H7 (cell line): ENCODE results near the gene CYBRD1. TPM values are rescaled to one million over a fixed set of nuclear protein-coding genes. Genes with fewer than 3 reads are reported as not detected.
A peak's percentile ranks its signal among the peaks of the same experiment; 100 is the strongest.

Experiments
- DNase-seq: peaks from one replicate; pipeline ENCODE4 v3.0.0; 2012
- H3K27me3 ChIP-seq: 2 replicates; pipeline ENCODE4 v1.6.0; 2011; ENCODE audit warnings: mild to moderate bottlenecking, low read length; ENCODE audit not compliant: control insufficient read depth, insufficient read depth
- H3K36me3 ChIP-seq: replicated peaks from 2 replicates; pipeline ENCODE4 v1.5.1; 2011; ENCODE audit warnings: low read length; ENCODE audit not compliant: control insufficient read depth, insufficient read depth
- H3K4me3 ChIP-seq: 2 replicates; pipeline ENCODE4 v1.5.1; 2011; ENCODE audit warnings: low read depth, mild to moderate bottlenecking, control low read depth, low read length, moderate library complexity; ENCODE audit not compliant: insufficient read depth
- total RNA-seq: library from RNA; depleted of rRNA; stranded (reverse); fragments of >200 nt; shearing (Covaris generic); gene quantifications from 2 replicates; pipeline ENCODE4 v1.2.3, GENCODE V29; 2014

The CYBRD1 gene
- total RNA-seq, 1 experiment from 2014 or later = 2.4 TPM

DNA sequence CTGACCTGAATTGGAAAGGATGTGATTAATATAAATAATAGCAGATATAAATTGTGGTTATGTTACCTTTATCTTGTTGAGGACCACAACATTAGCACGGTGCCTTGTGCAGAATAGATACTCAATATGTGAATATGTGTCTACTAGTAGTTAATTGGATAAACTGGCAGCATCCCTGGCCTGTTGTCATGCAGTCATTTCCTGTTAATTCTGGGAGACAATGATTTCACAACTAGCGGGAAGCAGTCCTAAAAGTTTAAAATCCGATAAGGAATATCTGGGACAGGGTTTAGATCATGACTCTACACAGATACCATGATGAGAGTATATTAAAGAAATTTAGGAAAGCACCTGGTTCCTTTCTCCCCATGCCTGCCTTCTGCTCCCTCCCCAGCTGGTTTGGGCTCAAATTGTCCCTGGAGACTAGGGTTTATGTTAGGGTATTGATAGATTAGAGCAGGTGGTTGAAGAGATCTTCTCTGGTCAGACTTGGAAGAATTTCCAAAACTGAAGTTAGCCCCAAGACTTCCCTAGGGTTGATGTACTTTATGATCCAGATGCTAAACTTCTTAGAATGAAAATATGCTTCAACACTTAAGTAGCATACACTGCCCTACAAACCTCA lies 32.8 kb downstream of the CYBRD1 start:
- DNase-seq = no peak
- Histone ChIP-seq H3K27me3 (no peaks in the 10 kb centered on the region), H3K36me3 (no peaks in the 10 kb centered on the region), H3K4me3 (no peak overlapping the region)

DNA sequence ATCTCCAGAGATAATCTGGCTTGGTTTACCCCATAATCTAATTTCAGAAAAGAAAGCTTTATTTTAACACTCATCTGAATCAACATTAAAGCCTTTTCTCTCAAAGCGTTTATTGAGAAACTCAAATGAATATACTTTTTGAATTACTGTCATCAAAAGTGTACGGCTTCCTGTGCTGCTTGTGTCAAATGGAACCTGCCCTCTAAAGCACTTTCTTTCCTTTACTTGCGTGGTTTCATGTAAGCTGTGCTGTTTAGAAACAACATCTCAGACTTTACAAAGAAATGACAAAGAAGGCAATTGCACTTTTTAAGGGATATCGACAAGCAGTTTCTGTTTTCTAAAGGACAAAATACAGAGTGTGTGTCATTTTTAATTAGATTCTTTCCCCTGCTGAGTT lies 35.1 kb downstream of the CYBRD1 start:
- no peak for DNase-seq
- Histone ChIP-seq H3K27me3 (no peaks in the 10 kb centered on the region), H3K4me3 (no peak overlapping the region), H3K36me3 (no peaks in the 10 kb centered on the region)

DNA sequence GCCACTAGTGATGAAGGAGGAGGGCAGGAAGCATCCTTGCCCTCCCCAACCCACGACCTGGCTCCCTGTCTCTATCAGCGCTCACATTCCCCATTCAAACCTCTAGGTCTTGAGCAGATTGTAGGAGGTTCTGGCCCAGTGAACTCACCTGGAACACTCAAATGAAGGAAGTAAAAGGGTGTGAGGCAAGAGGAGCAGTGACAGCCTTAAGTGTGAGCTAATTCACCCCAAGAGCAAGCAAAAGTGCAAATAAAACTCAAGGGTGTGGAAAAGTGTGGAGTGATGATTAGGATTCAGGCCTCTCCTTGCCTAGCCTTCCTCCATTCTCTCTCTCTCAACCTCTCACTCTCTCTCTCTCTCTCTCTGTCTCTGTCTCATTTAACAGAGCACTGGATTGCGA lies 41.0 kb downstream of the CYBRD1 start:
- H3K27me3 ChIP-seq = no peaks in the 10 kb centered on the region
- H3K4me3 ChIP-seq = no peak overlapping the region
- DNase-seq = no peak
- no peaks in the 10 kb centered on the region for H3K36me3 ChIP-seq

DNA sequence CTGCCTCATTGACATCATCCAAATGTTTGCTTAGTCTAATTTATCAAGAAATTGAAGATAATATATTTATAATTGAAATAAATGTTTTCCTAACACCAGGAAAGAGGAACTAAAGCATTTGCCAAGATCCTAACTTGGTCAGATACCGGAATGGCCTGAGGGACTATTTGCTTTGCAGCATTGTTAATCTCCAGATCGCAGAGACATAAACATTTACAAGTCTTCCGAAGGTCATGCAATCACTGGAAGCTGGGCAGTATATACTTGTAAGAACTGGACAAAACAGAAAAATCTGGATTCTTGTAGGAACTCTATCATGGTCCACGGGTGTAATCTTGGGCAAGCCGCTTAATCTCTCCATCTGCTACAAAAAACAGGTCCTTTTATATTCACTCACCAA lies 42.2 kb downstream of the CYBRD1 start:
- no peak overlapping the region for H3K4me3 ChIP-seq
- no peaks in the 10 kb centered on the region for H3K36me3 ChIP-seq
- no peaks in the 10 kb centered on the region for H3K27me3 ChIP-seq
- DNase-seq = no peak

DNA sequence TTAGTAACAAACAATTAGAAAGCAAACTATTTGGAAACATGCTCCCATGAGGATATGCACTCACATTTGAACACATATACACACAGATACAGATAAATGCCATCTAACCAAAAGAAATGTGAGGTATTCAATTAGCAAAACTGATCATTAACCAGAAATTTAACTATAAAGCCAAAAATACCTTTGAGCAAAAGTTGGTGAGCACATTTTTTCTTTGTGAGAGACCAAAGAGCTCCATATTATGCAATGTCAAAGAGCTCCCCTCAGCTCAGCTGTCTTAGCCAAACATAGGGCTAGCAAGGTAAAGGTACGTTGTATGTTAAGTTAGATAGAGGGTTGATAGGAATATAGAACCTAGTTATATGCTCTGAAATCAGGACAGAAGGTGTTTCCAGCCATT lies 43.8 kb downstream of the CYBRD1 start:
- H3K4me3 ChIP-seq = no peak overlapping the region
- no peaks in the 10 kb centered on the region for H3K36me3 ChIP-seq
- no peak for DNase-seq
- no peaks in the 10 kb centered on the region for H3K27me3 ChIP-seq

DNA sequence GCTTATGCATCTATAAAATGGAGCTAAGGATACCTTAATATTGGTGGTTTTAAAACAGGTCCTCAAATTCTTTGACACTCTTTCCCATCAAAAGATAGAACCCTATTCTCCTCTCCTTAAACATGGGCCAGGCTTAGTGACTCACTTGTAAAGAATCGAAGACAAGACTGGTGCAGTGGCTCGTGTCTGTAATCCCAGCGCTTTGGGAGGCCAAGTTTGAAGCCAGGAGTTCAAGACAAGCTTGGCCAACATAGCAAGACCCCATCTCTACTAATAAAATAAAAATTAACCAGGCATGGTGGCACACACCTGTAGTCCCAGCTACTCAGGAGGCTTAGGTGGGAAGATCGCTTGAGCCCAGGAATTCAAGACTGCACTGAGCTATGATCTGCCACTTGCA lies 44.5 kb downstream of the CYBRD1 start:
- no peak for DNase-seq
- no peaks in the 10 kb centered on the region for H3K36me3 ChIP-seq
- H3K27me3 ChIP-seq = no peaks in the 10 kb centered on the region
- H3K4me3 ChIP-seq = no peak overlapping the region

DNA sequence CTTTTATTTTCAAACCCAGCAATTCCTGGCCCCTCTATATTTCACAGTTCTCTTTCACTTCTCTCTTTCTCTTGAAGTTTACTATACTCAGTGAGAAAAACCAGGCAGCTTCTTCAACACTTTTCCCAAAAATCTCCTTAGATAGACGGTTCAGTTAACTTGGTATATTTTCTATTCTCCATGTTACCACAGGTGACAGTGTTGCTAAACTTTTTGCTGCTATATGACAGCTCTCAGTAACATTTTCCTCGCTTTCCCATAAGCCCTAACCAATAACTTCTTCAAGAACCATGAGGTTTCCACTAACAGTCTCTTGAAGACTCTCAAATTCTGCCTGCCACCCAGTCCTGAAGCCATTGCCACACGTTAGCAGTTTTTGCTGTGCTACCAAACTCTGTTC lies 45.8 kb downstream of the CYBRD1 start:
- Histone ChIP-seq H3K4me3 (no peak overlapping the region), H3K27me3 (no peaks in the 10 kb centered on the region; the same call in 1 of the 2 replicates), H3K36me3 (no peaks in the 10 kb centered on the region)
- DNase-seq = peak; percentile 7

DNA sequence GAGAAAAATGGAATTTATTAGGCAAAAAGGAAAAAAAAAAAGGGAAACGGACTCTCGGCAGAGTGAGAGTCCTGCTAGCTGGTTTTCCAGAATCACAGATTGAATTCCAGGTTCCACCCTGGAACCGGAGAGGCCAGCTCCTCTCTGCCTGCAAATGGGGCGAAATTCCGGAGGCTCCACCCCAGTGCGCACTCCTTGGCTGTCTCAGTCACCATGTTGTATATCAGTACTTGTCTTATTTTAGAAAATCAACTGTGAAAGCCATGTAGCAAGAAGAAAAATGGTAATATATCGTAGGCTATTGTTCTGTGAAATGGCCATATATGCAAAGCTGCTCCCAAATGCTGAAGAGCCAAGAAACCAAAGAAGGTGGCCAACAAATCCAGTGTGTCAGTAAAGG lies 49.4 kb downstream of the CYBRD1 start:
- Histone ChIP-seq H3K36me3 (no peaks in the 10 kb centered on the region), H3K4me3 (no peak overlapping the region), H3K27me3 (no peaks in the 10 kb centered on the region; the same call in 1 of the 2 replicates)
- no peak for DNase-seq

DNA sequence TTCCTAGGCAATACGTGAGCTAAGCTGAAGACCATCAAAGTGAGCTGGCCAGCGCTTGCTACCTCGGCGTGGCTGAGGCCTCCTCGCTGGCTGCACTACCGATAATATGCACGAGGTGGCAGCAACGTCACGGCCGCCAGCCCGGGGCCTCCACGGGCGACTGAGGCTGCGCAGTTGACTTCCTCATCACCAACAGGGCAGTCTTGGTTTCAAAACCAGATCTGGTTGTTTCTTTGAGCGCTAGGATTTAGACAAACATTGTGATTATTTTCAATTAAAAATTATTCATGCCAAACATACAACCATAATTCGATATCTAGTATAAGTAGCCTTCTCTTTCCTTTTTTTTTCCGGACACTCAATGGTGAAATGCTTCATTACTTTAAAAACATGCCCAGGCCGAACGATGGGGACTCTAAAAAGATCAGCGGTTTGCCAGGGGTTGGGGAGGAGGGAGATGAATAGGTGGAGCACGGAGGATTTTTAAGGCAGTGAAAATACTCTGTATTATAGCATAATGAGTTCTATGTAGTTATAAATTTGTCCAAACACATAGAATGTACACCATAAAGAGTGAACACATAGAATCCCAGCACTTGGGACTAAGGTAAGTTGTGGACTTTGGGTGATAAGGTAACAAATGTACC lies 52.0 kb downstream of the CYBRD1 start:
- no peaks in the 10 kb centered on the region for H3K36me3 ChIP-seq
- no peaks in the 10 kb centered on the region; the same call in 1 of the 2 replicates for H3K27me3 ChIP-seq
- DNase-seq = peak; percentile 89
- H3K4me3 ChIP-seq = no peak overlapping the region

DNA sequence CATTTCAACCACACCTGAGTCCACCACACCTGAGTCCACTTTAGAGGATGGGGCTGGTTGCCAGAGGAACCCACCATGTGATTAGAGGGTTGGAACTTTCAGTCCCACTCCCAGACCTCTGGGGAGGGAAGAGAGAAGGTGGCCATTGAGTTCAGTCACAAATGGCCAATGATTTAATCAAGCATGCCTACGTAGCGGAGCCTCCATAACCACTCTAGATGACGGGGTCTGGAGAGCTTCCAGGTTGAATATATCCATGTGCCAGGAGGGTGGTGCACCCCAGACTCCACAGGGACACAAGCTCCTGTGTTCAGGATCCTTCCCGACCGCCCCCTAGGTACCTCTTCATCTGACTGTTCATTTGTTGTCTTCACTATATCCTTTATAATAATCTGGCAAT lies 53.3 kb downstream of the CYBRD1 start:
- Histone ChIP-seq H3K4me3 (no peak overlapping the region), H3K27me3 (no peaks in the 10 kb centered on the region; the same call in 1 of the 2 replicates)

DNA sequence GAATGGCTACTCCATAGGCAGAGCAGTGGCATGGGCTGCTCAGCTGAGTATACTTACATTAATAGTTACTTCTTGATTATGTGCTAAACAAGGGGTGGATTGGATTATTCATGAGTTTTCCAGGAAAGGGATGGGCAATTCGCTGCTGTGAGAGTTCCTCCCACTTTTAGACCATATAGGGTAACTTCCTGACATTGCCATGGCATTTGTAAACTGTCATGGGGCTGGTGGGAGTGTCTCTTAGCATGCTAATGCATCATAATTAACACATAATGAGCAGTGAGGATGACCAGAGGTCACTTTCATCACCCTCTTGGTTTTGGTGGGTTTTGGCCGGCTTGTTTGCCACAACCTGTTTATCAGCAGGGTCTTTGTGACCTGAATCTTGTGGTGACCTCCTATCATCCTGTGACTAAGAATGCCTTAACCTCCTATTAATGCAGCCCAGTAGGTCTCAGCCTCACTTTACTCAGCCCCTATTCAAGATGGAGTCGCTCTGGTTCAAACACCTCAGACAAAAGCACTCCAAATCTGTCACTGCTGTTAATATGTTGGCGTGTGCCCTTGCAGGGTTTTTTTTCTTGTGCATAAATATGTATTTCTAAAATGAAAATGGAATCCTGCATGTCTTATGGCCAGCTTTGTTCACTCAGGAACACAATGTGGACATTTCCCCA lies 56.0 kb downstream of the CYBRD1 start:
- no peaks in the 10 kb centered on the region for H3K36me3 ChIP-seq
- no peak overlapping the region for H3K4me3 ChIP-seq
- H3K27me3 ChIP-seq = no peaks in the 10 kb centered on the region
- no peak for DNase-seq

More for the DNA sequence above, 53.3 kb downstream of the CYBRD1 start:
- DNase-seq = no peak
- no peaks in the 10 kb centered on the region for H3K36me3 ChIP-seq

DNA sequence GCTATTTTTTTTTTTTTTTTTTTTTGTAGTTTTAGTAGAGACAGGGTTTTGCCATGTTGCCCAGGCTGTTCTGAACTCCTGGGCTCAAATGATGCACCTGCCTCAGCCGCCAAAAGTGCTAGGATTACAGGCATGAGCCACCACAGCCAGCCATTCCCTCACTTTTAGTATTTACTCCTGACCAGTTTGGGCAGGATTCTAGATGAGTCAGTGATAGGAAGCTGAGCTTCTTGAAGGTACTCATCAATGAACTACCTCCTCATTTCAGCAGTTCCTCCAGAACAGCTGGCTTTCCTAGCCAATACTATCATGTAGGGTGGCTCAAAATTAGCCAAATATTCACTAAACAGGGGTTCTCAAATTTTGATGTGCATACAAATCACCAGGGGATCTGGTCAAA lies 57.2 kb downstream of the CYBRD1 start:
- no peaks in the 10 kb centered on the region for H3K36me3 ChIP-seq
- no peak for DNase-seq
- no peak overlapping the region for H3K4me3 ChIP-seq
- H3K27me3 ChIP-seq = no peaks in the 10 kb centered on the region

DNA sequence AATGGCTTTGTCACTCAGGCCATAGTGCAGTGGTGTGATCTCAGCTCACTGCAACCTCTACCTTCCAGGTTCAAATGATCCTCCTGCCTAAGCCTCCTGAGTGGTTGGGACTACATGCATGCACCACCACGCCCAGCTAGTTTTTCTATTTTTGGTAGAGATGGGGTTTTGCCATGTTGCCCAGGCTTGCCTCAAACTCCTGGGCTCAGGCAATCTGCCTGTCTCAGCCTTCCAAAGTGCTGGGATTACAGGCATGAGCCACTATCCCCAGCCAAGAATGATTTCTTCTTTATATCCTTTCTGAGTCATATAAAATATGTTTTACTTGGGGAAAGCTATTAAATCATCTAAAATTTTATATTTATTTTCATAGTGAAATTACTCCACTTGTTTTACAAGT lies 61.3 kb downstream of the CYBRD1 start:
- no peaks in the 10 kb centered on the region for H3K27me3 ChIP-seq
- H3K4me3 ChIP-seq = no peak overlapping the region
- no peaks in the 10 kb centered on the region for H3K36me3 ChIP-seq
- DNase-seq = no peak

DNA sequence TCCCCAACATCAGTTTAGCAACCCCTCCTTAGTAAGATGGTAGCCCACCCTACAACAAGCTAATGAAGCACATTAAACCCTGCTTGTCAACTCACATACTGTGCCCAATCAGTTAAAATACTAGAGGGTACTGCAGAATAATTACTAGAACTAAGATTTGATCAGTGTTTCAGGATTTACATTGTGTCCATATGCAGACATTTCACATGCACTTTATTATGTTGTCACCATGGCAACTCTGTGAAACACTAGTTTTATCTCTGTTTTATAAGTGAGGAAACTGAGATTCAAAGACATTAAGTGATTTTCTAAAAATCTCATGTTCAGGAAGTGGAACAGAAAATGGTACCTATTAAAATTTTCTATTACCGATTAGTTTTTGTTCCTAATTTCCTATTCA lies 61.7 kb downstream of the CYBRD1 start:
- Histone ChIP-seq H3K27me3 (no peaks in the 10 kb centered on the region), H3K36me3 (no peaks in the 10 kb centered on the region), H3K4me3 (no peak overlapping the region)
- DNase-seq = no peak

DNA sequence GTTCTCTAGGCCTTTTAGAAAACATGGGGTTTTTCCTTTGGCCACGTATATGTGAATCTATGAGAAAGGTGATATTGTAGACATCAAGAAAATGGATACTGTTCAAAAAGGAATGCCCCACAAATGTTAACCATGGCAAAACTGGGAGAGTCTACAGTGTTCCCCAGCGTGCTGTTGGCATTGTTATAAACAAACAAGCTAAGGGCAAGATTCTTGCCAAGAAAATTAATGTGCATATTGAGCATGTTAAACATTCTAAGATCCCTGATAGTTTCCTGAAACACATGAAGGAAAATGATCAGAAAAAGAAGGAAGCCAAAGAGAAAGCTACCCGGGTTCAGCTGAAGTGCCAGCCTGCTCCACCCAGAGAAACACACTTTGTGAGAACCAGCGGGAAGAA lies 64.9 kb downstream of the CYBRD1 start:
- Histone ChIP-seq H3K27me3 (no peaks in the 10 kb centered on the region), H3K4me3 (no peak overlapping the region), H3K36me3 (no peaks in the 10 kb centered on the region)
- no peak for DNase-seq
